Measurements from ENCODE around the gene SLC4A1. TPM values are rescaled to one million over a fixed set of nuclear protein-coding genes. Genes with fewer than 3 reads are reported as not detected.

The SLC4A1 gene
- total RNA-seq, 4 donors from 2014 or later: 0.08 to 0.54 (median 0.45) TPM; not detected in 1

DNA sequence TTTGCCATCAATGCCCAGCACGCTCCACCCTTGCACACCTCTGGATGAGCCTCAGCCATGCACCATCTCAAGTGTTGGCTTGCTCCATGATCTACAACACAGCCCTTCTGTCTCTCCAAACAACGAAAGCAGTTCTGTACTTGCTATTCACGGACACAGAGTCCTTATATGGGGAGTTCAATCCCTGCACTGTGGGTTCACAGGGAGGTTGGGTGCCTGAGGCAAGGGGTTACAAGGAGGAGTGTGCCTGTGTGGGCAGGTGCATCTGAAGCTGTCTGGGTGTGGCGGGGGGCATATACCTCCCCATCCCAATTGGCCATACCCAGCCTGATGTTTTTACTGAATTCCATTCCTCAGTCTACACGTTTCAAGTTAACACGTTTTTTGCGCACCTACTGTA is 46.1 kb upstream of the SLC4A1 start:
- Histone ChIP-seq H3K27ac (no peak overlapping the region), H3K9me3 (no peaks in the 10 kb centered on the region), H3K27me3 (peaks cover 60% of the 10 kb centered on the region), H3K4me3 (no peak overlapping the region), H3K36me3 (peaks cover 0 to 4% of the 10 kb centered on the region in 2 donors), H3K4me1 (peaks cover 0 to 27% (median 10%) of the 10 kb centered on the region in 3 donors)
- 65 to 70% methylated on average over 3 to 5 of the region's 7 CpGs for WGBS, 2 donors (ENCODE audit: low coverage in 1 of 2)
- no peak for ATAC-seq
- no peak for TF ChIP-seq EP300 (IDR thresholded peaks at IDR 0.05)
- no peak for TF ChIP-seq POLR2A (IDR thresholded peaks at IDR 0.05)
- TF ChIP-seq, protein P1, sequence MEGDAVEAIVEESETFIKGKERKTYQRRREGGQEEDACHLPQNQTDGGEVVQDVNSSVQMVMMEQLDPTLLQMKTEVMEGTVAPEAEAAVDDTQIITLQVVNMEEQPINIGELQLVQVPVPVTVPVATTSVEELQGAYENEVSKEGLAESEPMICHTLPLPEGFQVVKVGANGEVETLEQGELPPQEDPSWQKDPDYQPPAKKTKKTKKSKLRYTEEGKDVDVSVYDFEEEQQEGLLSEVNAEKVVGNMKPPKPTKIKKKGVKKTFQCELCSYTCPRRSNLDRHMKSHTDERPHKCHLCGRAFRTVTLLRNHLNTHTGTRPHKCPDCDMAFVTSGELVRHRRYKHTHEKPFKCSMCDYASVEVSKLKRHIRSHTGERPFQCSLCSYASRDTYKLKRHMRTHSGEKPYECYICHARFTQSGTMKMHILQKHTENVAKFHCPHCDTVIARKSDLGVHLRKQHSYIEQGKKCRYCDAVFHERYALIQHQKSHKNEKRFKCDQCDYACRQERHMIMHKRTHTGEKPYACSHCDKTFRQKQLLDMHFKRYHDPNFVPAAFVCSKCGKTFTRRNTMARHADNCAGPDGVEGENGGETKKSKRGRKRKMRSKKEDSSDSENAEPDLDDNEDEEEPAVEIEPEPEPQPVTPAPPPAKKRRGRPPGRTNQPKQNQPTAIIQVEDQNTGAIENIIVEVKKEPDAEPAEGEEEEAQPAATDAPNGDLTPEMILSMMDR (IDR thresholded peaks at IDR 0.05): no peak
- no peak for TF ChIP-seq POLR2AphosphoS5 (IDR thresholded peaks at IDR 0.05)

DNA sequence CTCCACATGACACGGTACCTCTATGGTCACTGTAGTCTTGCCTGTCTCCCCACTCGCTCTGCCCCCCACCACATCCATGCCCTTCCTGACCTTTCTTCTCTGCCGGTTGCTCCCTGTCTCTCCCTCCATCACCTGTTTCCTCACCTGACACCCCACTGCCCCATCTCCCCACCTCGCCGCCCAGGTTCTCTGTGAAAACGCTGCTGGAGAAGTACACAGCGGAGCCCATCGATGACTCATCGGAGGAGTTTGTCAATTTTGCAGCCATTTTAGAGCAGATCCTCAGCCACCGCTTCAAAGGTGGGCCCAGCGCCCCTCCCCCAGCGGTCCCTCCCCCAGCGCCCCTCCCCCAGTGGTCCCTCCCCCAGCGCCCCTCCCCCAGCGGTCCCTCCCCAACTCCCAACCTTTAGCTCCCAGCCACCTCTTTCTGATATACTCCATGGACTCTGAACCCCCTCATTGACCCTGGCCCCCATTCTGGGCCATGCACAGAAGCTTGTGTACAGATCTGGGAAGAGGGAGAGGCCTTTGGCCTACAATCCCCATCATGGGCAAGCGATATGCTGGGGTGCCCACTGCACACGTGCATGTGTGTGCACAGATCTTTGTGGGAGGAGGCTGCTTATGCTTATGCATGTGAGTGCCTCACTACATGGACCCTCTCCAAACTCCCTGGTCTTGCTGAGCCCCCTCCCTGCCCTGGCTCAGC is 44.6 kb upstream of the SLC4A1 start:
- Histone ChIP-seq H3K4me1 (peaks cover 0 to 42% (median 22%) of the 10 kb centered on the region in 3 donors), H3K36me3 (no peaks in the 10 kb centered on the region), H3K4me3 (no peak overlapping the region), H3K27ac (no peak overlapping the region), H3K27me3 (peaks cover 55% of the 10 kb centered on the region), H3K9me3 (no peaks in the 10 kb centered on the region)
- TF ChIP-seq, protein P1 (IDR thresholded peaks at IDR 0.05): no peak
- TF ChIP-seq POLR2AphosphoS5 (IDR thresholded peaks at IDR 0.05): no peak
- no peak for TF ChIP-seq POLR2A (IDR thresholded peaks at IDR 0.05)
- no peak for TF ChIP-seq EP300 (IDR thresholded peaks at IDR 0.05)
- no peak for ATAC-seq
- WGBS, 2 donors (ENCODE audit: low coverage in 1 of 2): 63 to 64% methylated on average over 5 to 11 of the region's 17 CpGs

DNA sequence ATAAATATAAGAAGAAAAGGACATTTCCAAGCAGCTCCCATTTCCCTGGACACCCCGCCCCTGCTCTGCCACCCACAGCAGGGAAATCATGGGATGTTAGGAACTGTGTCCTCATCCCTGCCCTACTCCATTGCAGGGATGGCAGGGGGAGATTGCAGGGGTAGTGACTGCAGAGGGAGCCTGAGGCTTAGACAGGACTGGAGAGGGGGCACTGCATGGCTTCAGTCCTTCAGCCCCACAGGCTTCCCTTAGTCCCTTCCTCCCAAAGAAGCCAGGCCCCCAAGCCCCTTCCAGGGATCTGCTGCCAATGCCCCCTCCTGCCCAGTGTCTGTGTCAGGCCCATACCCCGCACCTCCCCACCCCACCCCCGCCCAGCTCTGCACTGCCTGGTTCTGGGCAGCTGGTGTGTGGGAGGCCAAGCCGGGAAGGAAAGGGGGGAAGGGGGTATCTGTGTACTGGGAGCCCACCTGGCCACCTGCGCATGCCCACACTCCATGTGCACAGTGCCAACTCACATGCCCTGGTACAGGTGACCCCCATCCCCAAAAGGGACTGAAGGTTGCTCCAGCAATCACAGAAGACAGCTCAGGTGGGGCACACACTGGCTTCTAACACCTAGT is 43.7 kb upstream of the SLC4A1 start:
- no peak overlapping the region for H3K4me3 ChIP-seq
- peaks cover 46% of the 10 kb centered on the region for H3K27me3 ChIP-seq
- no peaks in the 10 kb centered on the region for H3K36me3 ChIP-seq
- no peak for TF ChIP-seq EP300 (IDR thresholded peaks at IDR 0.05)
- TF ChIP-seq POLR2AphosphoS5 (IDR thresholded peaks at IDR 0.05): no peak
- TF ChIP-seq, protein P1 (IDR thresholded peaks at IDR 0.05): no peak
- no peak for TF ChIP-seq POLR2A (IDR thresholded peaks at IDR 0.05)
- H3K9me3 ChIP-seq: no peaks in the 10 kb centered on the region
- no peak for ATAC-seq
- WGBS, 2 donors (ENCODE audit: low coverage in 1 of 2): no CpG with 5 or more reads among the region's 5 CpGs
- peaks cover 0 to 46% (median 24%) of the 10 kb centered on the region in 3 donors for H3K4me1 ChIP-seq
- no peak overlapping the region for H3K27ac ChIP-seq

DNA sequence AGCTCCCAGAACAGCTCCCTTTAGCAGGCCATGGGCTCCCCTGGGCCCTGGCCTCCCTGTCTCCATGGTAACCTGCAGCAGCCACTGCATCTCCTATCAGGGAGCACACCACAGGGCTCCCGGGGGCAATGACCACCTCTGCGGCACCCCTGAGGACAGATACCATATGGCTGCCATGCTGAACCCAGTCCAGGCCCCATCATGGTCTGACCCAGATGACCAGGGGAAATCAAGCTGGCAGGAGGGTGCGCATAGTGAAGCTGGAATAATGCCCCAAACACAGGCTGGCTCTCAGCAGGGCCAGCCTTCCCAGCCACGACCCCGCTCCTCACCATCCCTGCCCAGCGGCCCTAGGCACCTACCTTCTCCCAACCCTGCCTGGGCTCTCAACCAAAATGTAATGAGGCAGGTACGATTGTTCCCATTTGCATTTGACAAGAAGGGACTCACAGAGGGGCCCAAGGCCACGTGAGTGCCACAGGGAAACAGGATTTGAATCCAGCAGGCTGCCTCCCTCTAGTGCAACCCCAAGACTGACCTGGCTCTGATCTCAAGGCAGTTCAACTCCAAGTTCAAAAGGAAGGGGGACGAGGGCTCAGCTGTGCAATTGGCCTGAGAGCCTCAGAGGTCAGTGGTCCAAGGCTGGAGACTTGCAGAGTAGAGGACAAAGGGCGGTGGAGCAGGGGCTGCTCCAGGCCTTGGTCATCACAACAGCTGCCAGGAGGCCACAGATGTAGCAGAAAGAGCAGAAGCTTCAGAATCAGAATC is 42.9 kb upstream of the SLC4A1 start:
- ATAC-seq: no peak
- WGBS, 2 donors (ENCODE audit: low coverage in 1 of 2): 60 to 68% methylated on average over 1 to 2 of the region's 10 CpGs
- H3K9me3 ChIP-seq: no peaks in the 10 kb centered on the region
- no peak overlapping the region for H3K4me3 ChIP-seq
- H3K36me3 ChIP-seq: no peaks in the 10 kb centered on the region
- TF ChIP-seq POLR2A (IDR thresholded peaks at IDR 0.05): no peak
- peaks cover 37% of the 10 kb centered on the region for H3K27me3 ChIP-seq
- H3K4me1 ChIP-seq: peaks cover 0 to 38% (median 23%) of the 10 kb centered on the region in 3 donors
- H3K27ac ChIP-seq: no peak overlapping the region

DNA sequence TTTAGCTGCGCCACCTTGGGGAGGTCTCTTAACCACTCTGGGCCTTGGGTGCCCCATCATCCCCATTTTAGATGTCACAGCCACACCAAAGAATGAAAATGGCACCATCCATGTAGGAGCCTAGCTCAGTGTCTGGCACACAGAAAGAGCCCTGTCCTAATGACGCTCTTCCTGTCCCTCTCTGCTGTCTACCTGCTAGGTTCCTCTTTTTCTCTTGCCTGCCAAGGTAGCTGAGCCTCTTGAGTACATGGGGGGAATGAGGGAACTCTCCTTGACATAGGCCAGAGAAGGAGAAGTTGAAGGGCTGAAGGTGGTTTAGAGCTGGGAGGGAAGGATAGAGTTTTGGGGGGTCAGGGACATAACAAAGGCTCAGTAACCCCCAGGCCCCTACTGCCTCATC is 42.3 kb upstream of the SLC4A1 start:
- Histone ChIP-seq H3K36me3 (no peaks in the 10 kb centered on the region), H3K27me3 (peaks cover 31% of the 10 kb centered on the region), H3K4me3 (no peak overlapping the region), H3K4me1 (peaks cover 0 to 32% (median 19%) of the 10 kb centered on the region in 3 donors), H3K9me3 (no peaks in the 10 kb centered on the region), H3K27ac (no peak overlapping the region)
- TF ChIP-seq, protein P1 (IDR thresholded peaks at IDR 0.05): no peak
- TF ChIP-seq POLR2AphosphoS5 (IDR thresholded peaks at IDR 0.05): no peak
- TF ChIP-seq EP300 (IDR thresholded peaks at IDR 0.05): no peak
- TF ChIP-seq POLR2A (IDR thresholded peaks at IDR 0.05): no peak
- WGBS, 2 donors (ENCODE audit: low coverage in 1 of 2): 81% methylated on average over 2 of the region's 2 CpGs; no CpG with 5 or more reads in 1 of the 2 donors
- ATAC-seq: no peak
